Measurements from ENCODE around the gene HYAL4.

- no peak for TF ChIP-seq CTCF (IDR thresholded peaks at IDR 0.05; ENCODE audit: poor library complexity)
- no peak for TF ChIP-seq EZH2 (IDR thresholded peaks at IDR 0.05; ENCODE audit: borderline replicate concordance)
- no peak for TF ChIP-seq EZH2phosphoT487 (IDR thresholded peaks at IDR 0.05; ENCODE audit: low read depth, severe bottlenecking, unreplicated experiment)
Measured at GRCh38 chr7:123844712-123845219, at the start of gene HYAL4.

All from hepatocyte (in vitro differentiated cells).